OCI-LY3 (cell line): ENCODE results near the gene TPP1.

Experiments
- H2AFZ ChIP-seq: fragments of 200-600, 300-600 bp; shearing (Covaris generic); 2 replicates; pipeline ENCODE4 v1.6.0; 2014; ENCODE audit warnings: antibody characterized with exemption, low read depth, low read length
- H3K27ac ChIP-seq: fragments of 200-600, 300-600 bp; sonication (generic); 2 replicates; pipeline ENCODE4 v1.5.1; 2014; ENCODE audit warnings: mild to moderate bottlenecking, low read length, moderate library complexity, mixed read lengths
- H3K27me3 ChIP-seq: fragments of 200-600, 300-600 bp; sonication (generic); 2 replicates; pipeline ENCODE4 v1.6.1; 2014; ENCODE audit warnings: low read depth, low read length, mixed read lengths
- H3K36me3 ChIP-seq: fragments of 200-600, 300-600 bp; sonication (generic); replicated peaks from 2 replicates; pipeline ENCODE3; 2014; ENCODE audit warnings: low read depth, low read length, mixed read lengths
- H3K4me1 ChIP-seq: fragments of 300-600, 200-600 bp; sonication (generic); 2 replicates; pipeline ENCODE4 v1.6.1; 2014; ENCODE audit warnings: low read length, mixed read lengths
- H3K4me2 ChIP-seq: fragments of 200-600, 300-600 bp; sonication (generic); 2 replicates; pipeline ENCODE4 v1.6.1; 2014; ENCODE audit warnings: low read length, mixed read lengths
- H3K4me3 ChIP-seq: fragments of 300-600, 200-600 bp; sonication (generic); 2 replicates; pipeline ENCODE4 v1.5.1; 2014; ENCODE audit warnings: antibody characterized with exemption, mild to moderate bottlenecking, low read length, moderate library complexity
- H3K79me2 ChIP-seq: fragments of 300-600, 200-600 bp; shearing (Covaris generic); 2 replicates; pipeline ENCODE4 v1.6.1; 2014; ENCODE audit warnings: mild to moderate bottlenecking, low read length, mixed read lengths
- H3K9ac ChIP-seq: fragments of 300-600, 200-600 bp; shearing (Covaris generic); 2 replicates; pipeline ENCODE4 v1.6.0; 2014; ENCODE audit warnings: mild to moderate bottlenecking, low read length, moderate library complexity
- H3K9me3 ChIP-seq: fragments of 200-600, 300-600 bp; shearing (Covaris generic); 2 replicates; pipeline ENCODE4 v1.6.1; 2014; ENCODE audit warnings: low read length, mixed read lengths; ENCODE audit not compliant: insufficient read depth
- H4K20me1 ChIP-seq: fragments of 200-600, 300-600 bp; sonication (generic); 2 replicates; pipeline ENCODE4 v1.6.1; 2016; ENCODE audit warnings: low read length, mixed read lengths; ENCODE audit not compliant: insufficient read depth
- CTCF ChIP-seq: fragments of 200-600, 300-600 bp; sonication (generic); IDR thresholded peaks from 2 replicates; pipeline ENCODE4 v1.5.1; 2014; ENCODE audit warnings: antibody characterized with exemption, low read length, low read depth
- EZH2phosphoT487 ChIP-seq: fragments of 200-600 bp; shearing (Covaris generic); IDR thresholded peaks from 2 replicates; pipeline ENCODE4 v1.6.1; 2018; ENCODE audit warnings: antibody characterized with exemption, mixed run types, low read depth

TPP1 gene

GRCh38 chr11:6572215-6572614, 47.0 kb downstream of the TPP1 start:
- Histone ChIP-seq H3K9ac (no peak overlapping the region), H2AFZ (no peak overlapping the region), H3K79me2 (no peaks in the 10 kb centered on the region), H3K4me2 (no peak overlapping the region), H3K9me3 (no peaks in the 10 kb centered on the region), H3K36me3 (no peaks in the 10 kb centered on the region), H3K4me1 (no peaks in the 10 kb centered on the region), H3K27ac (no peak overlapping the region), H3K27me3 (no peaks in the 10 kb centered on the region), H4K20me1 (no peaks in the 10 kb centered on the region), H3K4me3 (no peak overlapping the region)
- no peak for TF ChIP-seq EZH2phosphoT487
- TF ChIP-seq CTCF: no peak

GRCh38 chr11:6571434-6572008, 47.7 kb downstream of the TPP1 start:
- no peaks in the 10 kb centered on the region for H3K9me3 ChIP-seq
- H3K27ac ChIP-seq: no peak overlapping the region
- no peaks in the 10 kb centered on the region for H3K79me2 ChIP-seq
- H3K4me2 ChIP-seq: no peak overlapping the region
- H3K27me3 ChIP-seq: no peaks in the 10 kb centered on the region
- no peak overlapping the region for H3K9ac ChIP-seq
- H3K4me1 ChIP-seq: no peaks in the 10 kb centered on the region
- H4K20me1 ChIP-seq: no peaks in the 10 kb centered on the region
- H2AFZ ChIP-seq: no peak overlapping the region
- TF ChIP-seq CTCF: no peak
- no peak for TF ChIP-seq EZH2phosphoT487
- H3K36me3 ChIP-seq: no peaks in the 10 kb centered on the region
- no peak overlapping the region for H3K4me3 ChIP-seq

GRCh38 chr11:6570691-6571427, 48.4 kb downstream of the TPP1 start:
- Histone ChIP-seq H3K4me3 (no peak overlapping the region), H2AFZ (no peak overlapping the region), H3K36me3 (no peaks in the 10 kb centered on the region), H3K9ac (no peak overlapping the region), H3K27ac (no peak overlapping the region), H4K20me1 (no peaks in the 10 kb centered on the region), H3K4me1 (no peaks in the 10 kb centered on the region), H3K27me3 (no peaks in the 10 kb centered on the region), H3K9me3 (no peaks in the 10 kb centered on the region), H3K79me2 (no peaks in the 10 kb centered on the region), H3K4me2 (no peak overlapping the region)
- TF ChIP-seq EZH2phosphoT487: no peak

GRCh38 chr11:6569706-6570105, 49.5 kb downstream of the TPP1 start:
- no peaks in the 10 kb centered on the region for H3K79me2 ChIP-seq
- no peaks in the 10 kb centered on the region for H4K20me1 ChIP-seq
- no peak overlapping the region for H3K4me3 ChIP-seq
- H3K9me3 ChIP-seq: no peaks in the 10 kb centered on the region
- H3K27ac ChIP-seq: no peak overlapping the region
- no peak overlapping the region for H3K4me2 ChIP-seq
- H3K9ac ChIP-seq: no peak overlapping the region
- no peaks in the 10 kb centered on the region for H3K27me3 ChIP-seq
- no peak overlapping the region for H2AFZ ChIP-seq
- TF ChIP-seq CTCF (no peak), EZH2phosphoT487 (no peak)
- no peaks in the 10 kb centered on the region for H3K36me3 ChIP-seq
- no peaks in the 10 kb centered on the region for H3K4me1 ChIP-seq
